Lower leg skin (tissue), 4 donors: ENCODE results near the gene PECR. TPM values are rescaled to one million over a fixed set of nuclear protein-coding genes. Genes with fewer than 3 reads are reported as not detected.

Source experiments
- DNase-seq, 2 donors: peaks; one replicate each; pipeline ENCODE4 v3.0.0-alpha.2; 2019; ENCODE audit warnings: low spot score in 2 of 2
- H3K4me3 ChIP-seq: fragments of 200-600 bp; sonication (generic); 2 replicates; pipeline ENCODE4 v1.5.1; 2017; ENCODE audit warnings: mild to moderate bottlenecking, low read depth; ENCODE audit not compliant: poor library complexity, severe bottlenecking
- CTCF ChIP-seq, 3 donors: fragments of 450-650 bp; IDR thresholded peaks; one replicate each; pipeline ENCODE4 v1.5.1; 2016; ENCODE audit warnings: antibody characterized with exemption in 3 of 3, mild to moderate bottlenecking in 3 of 3, moderate library complexity in 2 of 3
- POLR2A ChIP-seq, 2 donors: fragments of 450-650 bp; IDR thresholded peaks; one replicate each; pipeline ENCODE4 v1.6.1; 2016 to 2017; ENCODE audit warnings: antibody characterized with exemption in 2 of 2, mild to moderate bottlenecking in 1 of 2, moderate library complexity in 1 of 2
- WGBS, 2 donors: methylation state at CpG; one replicate each; pipeline ENCODE4 v1.1.5; 2018; 5-methylcytosine and 5-hydroxymethylcytosine counted together
- intact Hi-C: fragments of 100-400 bp; cut with DNase I; formaldehyde crosslinking; loops from one replicate; pipeline ENCODE4 v1.15.0; 2023; ENCODE audit warnings: low total_unique reads
- total RNA-seq, 4 donors: library from RNA; depleted of rRNA; stranded (reverse); fragments of >200 nt; gene quantifications; one replicate each; pipeline ENCODE4 v1.1.0, GENCODE V29; 2016

Gene PECR
- total RNA-seq, 4 donors from 2014 or later = 4.8 to 14.6 (median 9.2) TPM

- no peak overlapping the region for H3K4me3 ChIP-seq
- intact Hi-C loops = no loop called here
- TF ChIP-seq CTCF (IDR thresholded peaks at IDR 0.05) (no peak), POLR2A (IDR thresholded peaks at IDR 0.05) (no peak)
- 88 to 91% methylated on average over 3 of the region's 3 CpGs for WGBS, 2 donors
- no peak for DNase-seq
Measured at GRCh38 chr2:216008387-216008786, 73.2 kb downstream of the PECR start.

- TF ChIP-seq POLR2A (IDR thresholded peaks at IDR 0.05) (no peak), CTCF (IDR thresholded peaks at IDR 0.05) (no peak)
- WGBS, 2 donors = 17 to 23% methylated on average over 10 of the region's 10 CpGs
- intact Hi-C loops = no loop called here
- H3K4me3 ChIP-seq = no peak overlapping the region
- no peak for DNase-seq
Measured at GRCh38 chr2:216006164-216006663, 75.4 kb downstream of the PECR start.

- no peak overlapping the region for H3K4me3 ChIP-seq
- intact Hi-C loops = no loop called here
- WGBS, 2 donors = 86 to 94% methylated on average over 3 of the region's 3 CpGs
- no peak for DNase-seq
- TF ChIP-seq CTCF (IDR thresholded peaks at IDR 0.05) (no peak), POLR2A (IDR thresholded peaks at IDR 0.05) (no peak)
Measured at GRCh38 chr2:216004697-216005283, 76.8 kb downstream of the PECR start.

- 84 to 91% methylated on average over 6 of the region's 6 CpGs for WGBS, 2 donors
- DNase-seq = no peak
- intact Hi-C loops = no loop called here
- TF ChIP-seq CTCF (IDR thresholded peaks at IDR 0.05) (no peak), POLR2A (IDR thresholded peaks at IDR 0.05) (no peak)
- no peak overlapping the region for H3K4me3 ChIP-seq
Measured at GRCh38 chr2:216003876-216004696, 77.5 kb downstream of the PECR start.

GRCh38 chr2:216002693-216003092 is 78.9 kb downstream of the PECR start:
- TF ChIP-seq POLR2A (IDR thresholded peaks at IDR 0.05) = no peak
- TF ChIP-seq CTCF (IDR thresholded peaks at IDR 0.05) = no peak
- WGBS, 2 donors = 76 to 89% methylated on average over 2 of the region's 2 CpGs
- H3K4me3 ChIP-seq = no peak overlapping the region
- DNase-seq = no peak
- intact Hi-C loops = no loop called here
